Measurements from ENCODE around the gene HYI.
"Not testable (repeated sequence)": the region's sequence is repeated elsewhere in the genome, so short reads cannot be mapped to it uniquely, and the experiment has no call there.

Gene HYI

GRCh38 chr1:43453442-43454269 is at the start of gene HYI:
Gene HYI, minus strand, starts transcription at chr1:43453931. Its CDS starts 138 bp downstream, at chr1:43453793.
- DNase-seq (ENCODE audit: low read depth in 3 of 3, low spot score in 1 of 3): peak in 1 of 3 donors; percentile 41

GRCh38 chr1:43501806-43502205 is 48.1 kb upstream of the HYI start:
- not testable (repeated sequence) for DNase-seq (ENCODE audit: low read depth in 3 of 3, low spot score in 1 of 3)

- no peak for DNase-seq (ENCODE audit: low read depth in 3 of 3, low spot score in 1 of 3)
These were observed 46.2 kb upstream of the HYI start for GRCh38 chr1:43499898-43500297.

- no peak for DNase-seq (ENCODE audit: low read depth in 3 of 3, low spot score in 1 of 3)
These were observed 41.5 kb upstream of the HYI start for GRCh38 chr1:43495204-43495603.

- no peak for DNase-seq (ENCODE audit: low read depth in 3 of 3, low spot score in 1 of 3)
These were observed 40.1 kb upstream of the HYI start for GRCh38 chr1:43493661-43494450.

GRCh38 chr1:43492826-43493225 is 39.1 kb upstream of the HYI start:
- DNase-seq (ENCODE audit: low read depth in 3 of 3, low spot score in 1 of 3): no peak

- DNase-seq (ENCODE audit: low read depth in 3 of 3, low spot score in 1 of 3): no peak
These were observed 37.3 kb upstream of the HYI start for GRCh38 chr1:43491061-43491460.

GRCh38 chr1:43488165-43488564 is 34.4 kb upstream of the HYI start:
- DNase-seq (ENCODE audit: low read depth in 3 of 3, low spot score in 1 of 3): no peak

- DNase-seq (ENCODE audit: low read depth in 3 of 3, low spot score in 1 of 3): no peak
These were observed 30.6 kb upstream of the HYI start for GRCh38 chr1:43484367-43484766.

- DNase-seq (ENCODE audit: low read depth in 3 of 3, low spot score in 1 of 3): no peak
These were observed 28.5 kb upstream of the HYI start for GRCh38 chr1:43482215-43482614.

GRCh38 chr1:43481491-43481890 is 27.8 kb upstream of the HYI start:
- DNase-seq (ENCODE audit: low read depth in 3 of 3, low spot score in 1 of 3): no peak

- no peak for DNase-seq (ENCODE audit: low read depth in 3 of 3, low spot score in 1 of 3)
These were observed 25.7 kb upstream of the HYI start for GRCh38 chr1:43479414-43479813.

- no peak for DNase-seq (ENCODE audit: low read depth in 3 of 3, low spot score in 1 of 3)
These were observed 24.0 kb upstream of the HYI start for GRCh38 chr1:43477716-43478115.

- DNase-seq (ENCODE audit: low read depth in 3 of 3, low spot score in 1 of 3): not testable (repeated sequence)
These were observed 22.1 kb upstream of the HYI start for GRCh38 chr1:43475611-43476401.

- no peak for DNase-seq (ENCODE audit: low read depth in 3 of 3, low spot score in 1 of 3)
These were observed 19.7 kb upstream of the HYI start for GRCh38 chr1:43473463-43473862.

- DNase-seq (ENCODE audit: low read depth in 3 of 3, low spot score in 1 of 3): not testable (repeated sequence)
These were observed 18.9 kb upstream of the HYI start for GRCh38 chr1:43472463-43473151.

- no peak for DNase-seq (ENCODE audit: low read depth in 3 of 3, low spot score in 1 of 3)
These were observed 18.3 kb upstream of the HYI start for GRCh38 chr1:43472087-43472462.

- DNase-seq (ENCODE audit: low read depth in 3 of 3, low spot score in 1 of 3): no peak
These were observed 16.2 kb upstream of the HYI start for GRCh38 chr1:43469932-43470331.

- no peak for DNase-seq (ENCODE audit: low read depth in 3 of 3, low spot score in 1 of 3)
These were observed 14.7 kb upstream of the HYI start for GRCh38 chr1:43468414-43468813.

- DNase-seq (ENCODE audit: low read depth in 3 of 3, low spot score in 1 of 3): no peak
These were observed 12.7 kb upstream of the HYI start for GRCh38 chr1:43466403-43466802.

GRCh38 chr1:43465505-43466067 is 11.9 kb upstream of the HYI start:
- DNase-seq (ENCODE audit: low read depth in 3 of 3, low spot score in 1 of 3): no peak

Data from stimulated activated CD4-positive, alpha-beta T cell treated with anti-CD3 and anti-CD28 coated beads, TNF-alpha, amount 100 ng/mL, for 1 hour (primary cell).